DOHH2 (cell line): ENCODE data around the gene CTLA4.

Experiments
- H3F3A ChIP-seq: fragments of 200-600 bp; sonication (generic), shearing (Covaris generic); 2 replicates; pipeline ENCODE4 v1.6.0; 2016; ENCODE audit warnings: antibody characterized with exemption, mild to moderate bottlenecking; ENCODE audit not compliant: control insufficient read depth, insufficient read depth
- H3K27ac ChIP-seq: fragments of 200-600 bp; sonication (generic); 2 replicates; pipeline ENCODE4 v1.5.1; 2014; ENCODE audit warnings: low read depth, mild to moderate bottlenecking, low read length, moderate library complexity
- H3K27me3 ChIP-seq: fragments of 200-600 bp; sonication (generic); 2 replicates; pipeline ENCODE4 v1.6.1; 2014; ENCODE audit warnings: mild to moderate bottlenecking, low read length, mixed read lengths; ENCODE audit not compliant: control insufficient read depth
- H3K36me3 ChIP-seq: fragments of 200-600 bp; sonication (generic); 2 replicates; pipeline ENCODE4 v1.6.1; 2014; ENCODE audit warnings: mild to moderate bottlenecking, low read length, moderate library complexity, mixed read lengths; ENCODE audit not compliant: control insufficient read depth
- H3K4me1 ChIP-seq: fragments of 200-600 bp; sonication (generic); 2 replicates; pipeline ENCODE4 v1.6.1; 2014; ENCODE audit warnings: mild to moderate bottlenecking, low read length, mixed read lengths; ENCODE audit not compliant: control insufficient read depth
- H3K4me2 ChIP-seq: fragments of 200-600 bp; sonication (generic); 2 replicates; pipeline ENCODE4 v1.6.0; 2014; ENCODE audit warnings: mild to moderate bottlenecking, low read length, moderate library complexity
- H3K4me3 ChIP-seq: fragments of 200-600 bp; sonication (generic); 2 replicates; pipeline ENCODE4 v1.5.1; 2014; ENCODE audit warnings: mild to moderate bottlenecking, low read length, mixed read lengths
- H3K79me2 ChIP-seq: fragments of 200-600 bp; sonication (generic); 2 replicates; pipeline ENCODE4 v1.6.1; 2014; ENCODE audit warnings: mild to moderate bottlenecking, low read length, mixed read lengths; ENCODE audit not compliant: control insufficient read depth
- H3K9me2 ChIP-seq: fragments of 200-600 bp; sonication (generic); replicated peaks from 2 replicates; pipeline ENCODE4 v1.6.1; 2014; ENCODE audit warnings: mild to moderate bottlenecking, low read length, mixed read lengths; ENCODE audit not compliant: control insufficient read depth
- H3K9me3 ChIP-seq: fragments of 200-600 bp; sonication (generic); 2 replicates; pipeline ENCODE4 v1.6.1; 2014; ENCODE audit warnings: antibody characterized with exemption, low read length, mixed read lengths; ENCODE audit not compliant: control insufficient read depth, insufficient read depth
- H4K20me1 ChIP-seq: fragments of 200-600 bp; sonication (generic); 2 replicates; pipeline ENCODE4 v1.6.0; 2014; ENCODE audit warnings: low read depth, mild to moderate bottlenecking, antibody characterized with exemption, low read length, moderate library complexity; ENCODE audit not compliant: control insufficient read depth, insufficient read depth
- EZH2phosphoT487 ChIP-seq: fragments of 200-600 bp; sonication (generic); IDR thresholded peaks from 2 replicates; pipeline ENCODE4 v1.6.1; 2017; ENCODE audit warnings: borderline replicate concordance, mild to moderate bottlenecking, antibody characterized with exemption, low read length, moderate library complexity, mixed read lengths
- TF ChIP-seq, protein P1 (sequence below): fragments of 200-600 bp; sonication (generic); IDR thresholded peaks from one replicate; pipeline ENCODE4 v1.5.1; 2014; ENCODE audit warnings: antibody characterized with exemption, mild to moderate bottlenecking, low read depth, low read length; ENCODE audit not compliant: poor library complexity, severe bottlenecking

Gene CTLA4

DNA sequence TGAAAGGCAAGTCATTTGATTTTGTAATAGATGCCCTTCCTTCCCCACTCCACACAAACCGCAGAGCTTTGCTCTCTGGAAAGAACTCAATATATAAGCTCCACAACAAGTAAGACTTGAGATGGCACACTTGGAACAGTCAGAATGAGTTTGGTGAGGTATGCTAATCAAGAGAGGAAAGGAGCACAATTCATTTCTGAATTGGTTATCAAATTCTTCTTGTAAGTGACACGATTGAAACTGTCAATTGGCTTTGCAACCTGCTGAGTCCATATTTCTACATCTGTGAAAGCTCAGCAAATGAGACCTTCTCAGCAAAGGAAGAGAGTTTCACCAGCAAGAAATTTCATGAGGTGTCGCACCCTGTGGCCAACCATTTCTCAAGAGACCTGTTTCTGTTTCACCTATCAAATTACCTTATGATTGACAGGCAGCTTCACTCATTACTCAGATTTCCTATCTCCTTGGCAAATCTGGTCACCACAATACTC is 19.1 kb downstream of the CTLA4 start:
- Histone ChIP-seq H4K20me1 (no peaks in the 10 kb centered on the region), H3K4me1 (no peaks in the 10 kb centered on the region)
- no peak for TF ChIP-seq EZH2phosphoT487
- TF ChIP-seq, protein P1, sequence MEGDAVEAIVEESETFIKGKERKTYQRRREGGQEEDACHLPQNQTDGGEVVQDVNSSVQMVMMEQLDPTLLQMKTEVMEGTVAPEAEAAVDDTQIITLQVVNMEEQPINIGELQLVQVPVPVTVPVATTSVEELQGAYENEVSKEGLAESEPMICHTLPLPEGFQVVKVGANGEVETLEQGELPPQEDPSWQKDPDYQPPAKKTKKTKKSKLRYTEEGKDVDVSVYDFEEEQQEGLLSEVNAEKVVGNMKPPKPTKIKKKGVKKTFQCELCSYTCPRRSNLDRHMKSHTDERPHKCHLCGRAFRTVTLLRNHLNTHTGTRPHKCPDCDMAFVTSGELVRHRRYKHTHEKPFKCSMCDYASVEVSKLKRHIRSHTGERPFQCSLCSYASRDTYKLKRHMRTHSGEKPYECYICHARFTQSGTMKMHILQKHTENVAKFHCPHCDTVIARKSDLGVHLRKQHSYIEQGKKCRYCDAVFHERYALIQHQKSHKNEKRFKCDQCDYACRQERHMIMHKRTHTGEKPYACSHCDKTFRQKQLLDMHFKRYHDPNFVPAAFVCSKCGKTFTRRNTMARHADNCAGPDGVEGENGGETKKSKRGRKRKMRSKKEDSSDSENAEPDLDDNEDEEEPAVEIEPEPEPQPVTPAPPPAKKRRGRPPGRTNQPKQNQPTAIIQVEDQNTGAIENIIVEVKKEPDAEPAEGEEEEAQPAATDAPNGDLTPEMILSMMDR, result no peak

DNA sequence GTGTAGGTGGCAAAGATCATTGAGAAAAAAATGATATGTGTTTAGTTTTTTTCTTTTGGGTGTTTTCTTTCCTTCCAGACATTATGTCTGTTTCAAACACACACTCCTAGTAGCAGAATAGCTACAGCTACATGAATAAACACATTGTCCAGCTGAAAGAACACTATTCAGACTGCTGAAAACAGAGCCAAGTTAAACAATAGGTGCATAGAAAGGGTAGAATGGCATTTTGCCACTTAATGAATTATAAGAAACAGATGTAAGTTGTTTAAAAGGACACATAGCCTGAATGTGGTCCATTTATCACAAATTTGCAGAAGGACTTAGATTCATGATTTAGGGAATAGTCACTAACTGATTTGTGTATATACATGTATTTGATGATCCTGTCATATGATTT is 20.1 kb downstream of the CTLA4 start:
- no peaks in the 10 kb centered on the region for H3K4me1 ChIP-seq
- H3F3A ChIP-seq, result no peaks in the 10 kb centered on the region
- no peak overlapping the region for H3K27ac ChIP-seq
- 0 out of 2 replicates have a peak, but pooled peaks cover 7% of the 10 kb centered on the region for H3K27me3 ChIP-seq
- H3K79me2 ChIP-seq, result no peaks in the 10 kb centered on the region
- H3K36me3 ChIP-seq, result no peaks in the 10 kb centered on the region
- H3K4me2 ChIP-seq, result no peak overlapping the region
- H3K9me3 ChIP-seq, result no peaks in the 10 kb centered on the region; the same call in 1 of the 2 replicates
- TF ChIP-seq, protein P1, result no peak
- no peak for TF ChIP-seq EZH2phosphoT487
- H3K4me3 ChIP-seq, result no peak overlapping the region
- no peaks in the 10 kb centered on the region for H3K9me2 ChIP-seq
- H4K20me1 ChIP-seq, result no peaks in the 10 kb centered on the region

More for the DNA sequence above, 19.1 kb downstream of the CTLA4 start:
- Histone ChIP-seq H3K79me2 (no peaks in the 10 kb centered on the region), H3K4me2 (no peak overlapping the region), H3K9me2 (no peaks in the 10 kb centered on the region), H3K36me3 (no peaks in the 10 kb centered on the region), H3K27me3 (0 out of 2 replicates have a peak, but pooled peaks cover 7% of the 10 kb centered on the region), H3K4me3 (no peak overlapping the region), H3F3A (no peaks in the 10 kb centered on the region), H3K27ac (no peak overlapping the region), H3K9me3 (no peaks in the 10 kb centered on the region; the same call in 1 of the 2 replicates)

DNA sequence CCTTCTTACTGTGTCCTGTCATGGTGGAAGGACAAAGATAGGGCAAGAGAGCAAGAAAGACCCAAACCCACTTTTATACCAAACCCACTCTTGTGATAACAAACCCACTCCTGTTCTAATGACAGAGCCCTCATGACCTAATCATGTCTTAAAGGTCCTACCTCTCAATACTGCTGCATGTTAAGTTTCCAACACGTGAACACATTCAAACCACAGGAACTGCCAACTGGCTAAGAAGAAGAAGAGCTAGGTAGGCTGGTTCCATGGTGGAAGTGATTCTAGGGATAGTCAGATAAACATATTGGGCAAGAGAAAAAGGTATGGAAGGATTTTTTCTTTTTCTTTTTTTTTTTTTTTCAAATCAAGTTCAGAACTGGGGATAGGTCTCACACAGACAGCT is 22.0 kb downstream of the CTLA4 start:
- Histone ChIP-seq H3K4me3 (no peak overlapping the region), H3K4me1 (no peaks in the 10 kb centered on the region), H4K20me1 (no peaks in the 10 kb centered on the region), H3K36me3 (no peaks in the 10 kb centered on the region), H3K27ac (no peak overlapping the region), H3K9me2 (no peaks in the 10 kb centered on the region), H3K79me2 (no peaks in the 10 kb centered on the region), H3K27me3 (peaks cover 11% of the 10 kb centered on the region; the same call in 1 of the 2 replicates), H3F3A (no peaks in the 10 kb centered on the region), H3K9me3 (no peaks in the 10 kb centered on the region; the same call in 1 of the 2 replicates), H3K4me2 (no peak overlapping the region)
- TF ChIP-seq, protein P1, result no peak
- TF ChIP-seq EZH2phosphoT487, result no peak
